NCI-H82 treated with DMSO at 0.1 percent for 48 hours (cell line): ENCODE data around the gene ISYNA1.
A peak's percentile ranks its signal among the peaks of the same experiment; 100 is the strongest.

Experiments
- DNase-seq: peaks from one replicate; lab custom pipeline; 2025; ENCODE audit not compliant: unreplicated experiment; lab: John Stamatoyannopoulos, UW

ISYNA1 gene

DNA sequence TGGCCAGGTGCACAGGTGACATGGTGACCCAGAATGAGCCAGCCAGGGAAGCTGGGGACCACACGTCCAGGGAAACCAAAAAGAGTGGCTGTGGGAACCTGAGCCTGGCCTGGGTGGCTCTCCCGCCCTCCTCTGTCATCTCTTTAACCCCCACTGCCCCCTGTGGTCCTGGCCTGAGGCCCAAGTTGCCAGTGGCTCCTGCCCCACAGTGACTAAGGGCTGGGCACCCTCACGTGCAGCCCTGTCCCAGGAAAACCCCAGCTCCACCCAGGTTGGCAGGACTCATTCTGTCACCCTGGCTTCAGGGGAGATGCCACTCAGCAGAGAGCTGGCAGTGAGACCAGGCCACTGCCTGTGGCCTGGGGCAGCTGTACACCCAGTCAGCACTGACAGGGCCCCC lies 30.6 kb upstream of the ISYNA1 start:
- no peak for DNase-seq

DNA sequence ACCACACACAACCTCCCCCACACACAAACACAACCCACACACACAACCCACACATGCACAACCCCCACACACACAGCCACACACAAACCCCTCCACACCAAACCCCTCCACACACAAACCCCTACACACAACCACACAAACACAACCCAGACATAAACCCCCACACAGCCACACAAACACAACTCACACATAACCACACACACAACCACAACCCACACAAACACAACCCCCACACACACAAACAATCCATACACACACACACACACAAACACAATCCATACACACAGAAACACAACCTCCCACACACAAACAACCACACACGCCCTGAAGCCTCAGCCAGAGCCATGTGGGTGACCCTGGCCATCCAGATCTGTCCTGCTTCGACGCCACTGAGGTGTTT lies 30.0 kb upstream of the ISYNA1 start:
- no peak for DNase-seq

DNA sequence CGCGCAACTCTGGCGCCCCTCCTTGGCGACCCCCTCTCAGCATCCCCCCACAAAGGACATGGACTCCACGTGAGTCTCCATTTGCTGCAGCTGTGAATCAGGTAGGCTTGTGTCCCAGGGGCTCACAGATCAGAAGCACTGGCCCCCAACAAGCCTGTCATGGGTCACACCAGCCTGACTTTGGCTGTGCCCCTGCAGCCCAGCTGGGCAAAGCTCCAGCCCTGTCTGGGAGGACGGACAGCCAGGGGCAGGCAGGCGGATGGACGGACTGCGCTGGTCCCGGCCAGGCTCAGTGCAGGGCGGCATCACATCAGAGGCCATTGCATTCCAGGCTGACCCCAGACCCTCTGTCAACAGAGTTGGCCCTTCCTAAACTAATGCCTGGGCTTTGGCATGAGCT lies 28.4 kb upstream of the ISYNA1 start:
- no peak for DNase-seq

GRCh38 chr19:18465964-18466339 lies 28.0 kb upstream of the ISYNA1 start:
- DNase-seq, result no peak

- DNase-seq, result no peak
These were observed 27.5 kb upstream of the ISYNA1 start for GRCh38 chr19:18465214-18465963.

- DNase-seq, result no peak
These were observed 26.7 kb upstream of the ISYNA1 start for GRCh38 chr19:18464646-18465045.

- no peak for DNase-seq
These were observed 23.5 kb upstream of the ISYNA1 start for GRCh38 chr19:18461471-18461870.

- DNase-seq, result no peak
These were observed 23.0 kb upstream of the ISYNA1 start for GRCh38 chr19:18460900-18461299.

DNA sequence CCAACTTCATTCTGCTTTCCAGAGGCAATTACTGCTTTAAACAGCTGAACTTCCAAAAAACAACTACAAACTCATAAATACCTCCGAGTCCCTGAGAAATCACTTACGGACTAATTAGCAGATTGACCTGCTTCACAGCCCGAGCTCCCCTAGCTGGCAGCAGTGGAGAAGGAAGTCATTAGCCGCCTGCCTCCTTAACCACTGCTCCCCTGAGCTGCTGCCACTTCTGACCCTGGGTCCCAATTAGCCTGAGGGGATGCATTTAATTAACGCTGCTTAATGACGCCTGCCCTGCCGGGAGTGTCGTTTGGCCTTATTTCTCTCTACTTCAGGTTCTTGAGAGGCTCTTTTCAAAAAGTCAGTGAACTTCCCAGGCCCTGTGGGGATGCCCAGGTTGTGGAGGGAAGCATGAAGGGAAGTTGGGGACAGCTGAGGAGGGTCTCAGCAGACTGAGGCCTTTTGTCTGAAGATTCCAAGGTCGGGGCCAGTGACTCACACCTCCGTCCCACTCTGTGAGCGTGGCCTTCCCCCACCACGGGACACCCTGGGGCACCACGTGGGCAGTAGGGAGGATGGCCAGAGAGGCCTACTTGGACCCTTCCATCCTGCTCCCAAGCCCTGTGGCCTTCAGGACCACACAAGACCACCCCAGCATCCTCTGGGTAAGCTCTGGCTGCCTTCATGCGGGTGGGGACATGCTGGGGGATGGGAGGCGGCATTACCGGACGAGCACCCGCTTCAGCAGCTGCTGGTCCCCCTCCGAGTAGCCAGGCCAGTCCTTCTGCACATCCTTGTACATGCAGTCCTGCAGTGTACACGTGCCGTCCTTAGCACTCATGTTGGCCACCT lies 19.8 kb upstream of the ISYNA1 start:
- no peak for DNase-seq

DNA sequence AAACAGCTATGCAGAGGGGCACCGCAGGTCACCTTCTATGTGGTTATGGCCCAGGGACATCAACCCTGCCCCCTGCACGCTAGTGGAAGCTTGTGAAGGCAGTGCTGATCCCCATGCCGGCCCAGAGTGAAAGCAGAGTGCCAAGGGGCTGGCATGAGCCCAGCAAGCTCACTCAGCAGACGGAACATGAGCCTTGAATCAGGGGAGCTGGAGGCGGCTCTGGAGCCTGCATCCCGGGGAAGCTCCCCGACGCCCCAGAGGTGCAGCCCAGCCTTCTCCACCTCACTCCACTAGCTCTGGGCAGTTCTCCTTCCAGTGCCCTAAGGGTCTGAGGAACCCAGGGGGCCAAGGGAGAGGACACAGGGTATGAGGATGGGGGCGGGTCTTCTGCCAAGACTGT lies 19.0 kb upstream of the ISYNA1 start:
- no peak for DNase-seq

DNA sequence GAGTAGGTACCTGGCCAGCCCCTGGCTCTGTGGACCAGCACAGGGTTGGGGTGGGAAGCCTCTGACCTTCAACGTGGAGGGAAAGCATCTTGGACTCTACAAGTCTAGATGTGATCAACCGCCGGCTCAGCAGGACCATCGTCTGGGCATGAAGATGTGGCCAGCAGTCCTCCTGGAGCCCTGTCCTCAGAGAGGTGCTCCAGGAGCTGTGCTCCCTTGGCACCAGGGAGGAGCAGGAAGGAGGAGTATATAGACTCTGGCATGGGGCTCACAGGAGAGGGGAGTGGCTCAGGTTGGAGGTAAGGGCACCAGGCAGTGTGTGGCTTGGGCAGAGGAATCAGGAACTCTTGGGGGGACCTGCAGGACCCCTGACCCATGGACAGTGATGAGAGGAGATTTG lies 18.3 kb upstream of the ISYNA1 start:
- no peak for DNase-seq

- no peak for DNase-seq
These were observed 15.5 kb upstream of the ISYNA1 start for GRCh38 chr19:18453269-18454024.

DNA sequence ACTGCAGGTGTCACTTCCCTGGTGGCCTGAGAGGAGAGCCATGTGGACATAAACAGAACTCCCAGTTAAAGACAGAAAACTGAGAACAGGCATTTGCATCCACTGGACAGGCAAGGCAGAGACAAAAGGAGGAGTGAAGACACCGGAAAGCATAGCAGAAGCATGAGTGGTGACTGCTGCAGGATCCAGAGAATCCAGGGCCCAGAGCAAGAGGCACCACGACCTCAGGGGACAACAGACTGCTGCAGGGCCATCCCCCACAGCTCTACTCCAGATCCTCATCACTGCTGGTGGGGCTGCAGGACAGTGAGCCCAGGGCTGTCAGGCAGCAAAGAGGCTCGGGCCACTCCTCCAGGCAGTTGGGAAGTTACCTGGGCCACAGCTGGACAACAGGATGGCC lies 14.5 kb upstream of the ISYNA1 start:
- DNase-seq, result no peak

DNA sequence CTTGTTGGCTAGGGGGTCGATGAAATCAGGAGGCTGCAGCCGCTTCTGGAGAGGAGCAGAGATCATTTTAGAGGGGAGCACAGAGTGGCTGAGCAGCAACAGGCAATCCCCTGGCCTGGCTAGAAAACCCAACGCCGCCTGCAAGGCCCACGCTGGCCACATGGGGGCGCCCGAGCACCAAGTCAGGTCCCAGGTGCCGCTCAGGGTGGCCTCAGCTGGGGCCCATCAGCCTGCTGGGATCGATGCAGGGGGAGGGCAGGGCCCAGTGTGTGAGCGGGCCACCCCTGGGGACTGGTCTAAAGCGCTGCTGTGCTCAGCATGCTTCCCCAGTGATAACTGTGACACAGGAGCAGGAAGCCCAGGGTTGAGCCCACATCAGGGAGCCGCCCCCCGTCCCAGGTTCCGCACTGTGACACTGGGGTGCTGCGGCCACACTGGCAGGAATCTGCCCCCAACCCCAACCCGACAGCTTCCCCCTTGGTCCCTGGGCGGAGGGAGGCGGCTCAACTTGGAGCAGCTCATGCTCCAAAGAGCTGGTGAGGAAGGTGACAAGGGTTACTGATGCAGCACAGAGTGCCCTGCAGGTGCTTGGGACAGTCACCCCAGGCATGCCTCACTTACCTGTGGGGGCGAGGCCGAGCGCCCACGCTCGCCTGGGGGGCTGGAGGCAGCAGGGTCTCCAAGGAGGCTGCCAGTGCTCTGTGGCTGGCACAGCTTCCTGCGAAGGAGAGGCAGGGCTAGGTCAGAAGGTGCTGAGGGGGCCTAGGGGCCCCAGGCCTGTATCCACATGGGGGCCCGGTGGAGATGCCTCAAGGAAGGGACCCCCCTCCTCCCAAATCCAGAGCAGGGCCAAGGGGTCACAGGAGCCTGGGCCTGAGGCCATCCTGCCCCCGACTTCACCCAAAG lies 13.3 kb upstream of the ISYNA1 start:
- DNase-seq, result peak; percentile 53

DNA sequence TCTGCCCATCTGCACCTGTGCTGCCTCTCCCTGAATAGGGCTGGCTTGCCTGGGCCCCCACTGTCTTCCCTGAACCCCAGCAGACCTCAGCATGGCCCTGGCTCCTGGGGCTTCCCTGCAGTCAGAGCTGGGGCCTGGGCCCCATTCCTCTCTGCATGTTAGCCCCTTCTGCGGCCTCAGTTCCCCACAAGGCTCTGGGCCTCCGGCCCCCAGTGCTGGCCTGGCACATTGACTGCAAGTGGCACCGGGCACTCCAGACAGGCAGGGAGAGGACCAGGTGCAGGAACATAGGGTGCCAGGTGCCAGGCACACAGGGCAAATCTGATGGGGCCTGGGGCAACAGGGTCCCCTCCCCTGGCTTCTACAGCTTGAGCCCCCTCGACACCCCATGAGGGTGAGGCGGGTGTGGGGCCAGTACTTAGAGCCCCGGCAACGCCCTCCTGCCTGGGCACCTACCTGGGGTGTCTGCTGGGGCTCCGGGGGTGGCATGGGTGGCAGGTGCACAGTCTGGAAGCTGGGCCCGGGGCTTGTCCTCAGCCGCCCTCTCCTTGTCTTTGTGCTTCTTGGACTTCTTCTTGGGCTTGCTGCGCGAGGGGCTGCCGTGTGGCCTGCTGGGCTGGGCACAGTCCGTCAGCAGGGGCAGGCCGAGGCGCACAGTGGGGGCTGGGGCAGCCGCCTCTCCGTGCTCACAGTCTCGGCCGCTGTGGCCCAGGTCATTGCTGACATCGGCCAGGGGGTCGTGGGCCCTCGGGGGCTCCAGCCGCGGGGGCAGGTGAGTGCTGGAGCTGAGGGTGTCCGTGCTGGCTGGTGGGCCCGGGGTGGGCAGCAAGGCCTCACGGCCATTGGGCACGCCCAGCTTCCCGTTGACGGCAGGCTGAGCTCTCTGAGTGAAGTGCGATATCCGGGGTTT lies 12.3 kb upstream of the ISYNA1 start:
- DNase-seq, result no peak

- DNase-seq, result no peak
These were observed 11.6 kb upstream of the ISYNA1 start for GRCh38 chr19:18449552-18449951.

DNA sequence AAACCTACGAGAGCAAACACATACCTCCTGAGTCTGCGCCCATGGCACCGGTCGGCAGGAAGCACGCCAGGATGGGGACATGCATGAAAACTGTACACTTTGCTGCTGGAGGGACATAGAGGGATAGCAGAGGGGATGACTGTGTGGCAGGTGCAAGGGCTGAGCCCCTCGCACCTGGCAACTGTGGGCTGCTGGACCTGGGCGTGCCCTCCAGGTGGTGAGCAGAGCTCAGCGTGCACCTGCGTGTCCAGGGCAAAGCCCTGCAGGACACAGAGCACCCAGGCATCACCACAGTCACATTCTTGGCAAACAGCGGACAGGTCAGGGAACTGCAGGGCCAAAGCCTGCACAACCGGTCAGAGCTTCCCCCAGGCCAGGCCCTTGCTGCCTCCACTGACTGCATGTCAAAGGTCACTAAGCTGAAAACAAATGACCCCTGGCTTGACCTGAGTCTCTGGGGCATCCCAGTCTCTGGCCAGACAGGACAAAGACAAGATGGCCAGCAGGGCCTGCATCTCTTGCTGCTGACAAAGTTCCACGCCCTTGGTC lies 9.0 kb upstream of the ISYNA1 start:
- no peak for DNase-seq

GRCh38 chr19:18446145-18446810 lies 8.3 kb upstream of the ISYNA1 start:
- no peak for DNase-seq
